ENCODE data around the gene KMT2B.

DNA sequence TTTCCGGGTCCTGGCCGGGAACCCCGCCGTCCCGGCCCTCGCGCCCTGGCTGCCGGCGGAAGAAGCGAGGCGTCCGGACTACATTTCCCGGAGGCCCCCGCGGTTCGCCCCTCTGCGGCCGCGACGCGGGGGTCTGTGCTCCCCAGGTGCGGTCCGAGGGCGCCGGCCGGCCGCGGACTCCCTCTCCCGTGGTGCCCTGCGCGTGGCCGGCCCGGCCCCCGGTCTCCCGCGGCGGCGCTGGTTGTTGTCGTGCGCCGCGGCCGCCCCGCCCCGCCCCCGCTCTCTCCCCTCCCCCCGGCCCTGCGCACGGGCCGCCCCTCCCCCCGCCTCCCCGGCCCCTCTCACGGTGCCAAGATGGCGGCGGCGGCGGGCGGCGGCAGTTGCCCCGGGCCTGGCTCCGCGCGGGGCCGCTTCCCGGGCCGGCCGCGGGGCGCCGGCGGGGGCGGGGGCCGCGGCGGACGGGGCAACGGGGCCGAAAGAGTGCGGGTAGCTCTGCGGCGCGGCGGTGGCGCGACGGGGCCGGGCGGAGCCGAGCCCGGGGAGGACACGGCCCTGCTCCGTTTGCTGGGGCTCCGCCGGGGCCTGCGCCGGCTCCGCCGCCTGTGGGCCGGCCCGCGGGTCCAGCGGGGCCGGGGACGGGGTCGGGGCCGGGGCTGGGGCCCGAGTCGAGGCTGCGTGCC is at the start of gene KMT2B:
- TF ChIP-seq MEF2A (IDR thresholded peaks at IDR 0.05; ENCODE audit: control insufficient read depth, low read depth, low read length) (no peak), NCOA2 (IDR thresholded peaks at IDR 0.05; ENCODE audit: partially characterized antibody in 2 of 2) (no peak), JUN (IDR thresholded peaks at IDR 0.05; ENCODE audit: borderline replicate concordance, low read depth, low read length) (no peak), JUN (CRISPR knock-in tag; IDR thresholded peaks at IDR 0.05; ENCODE audit: borderline replicate concordance) (no peak), E2F4 (CRISPR knock-in tag; IDR thresholded peaks at IDR 0.05; ENCODE audit: low read depth) (no peak), EP300 (IDR thresholded peaks at IDR 0.05; ENCODE audit: low read length) (no peak), NR2C2 (CRISPR knock-in tag; IDR thresholded peaks at IDR 0.05) (no peak), NR2C2 (tag; IDR thresholded peaks at IDR 0.05) (peak; percentile 92), DEAF1 (CRISPR knock-in tag; IDR thresholded peaks at IDR 0.05) (no peak), BACH1 (tag; IDR thresholded peaks at IDR 0.05) (no peak)
- TF ChIP-seq, protein P1, sequence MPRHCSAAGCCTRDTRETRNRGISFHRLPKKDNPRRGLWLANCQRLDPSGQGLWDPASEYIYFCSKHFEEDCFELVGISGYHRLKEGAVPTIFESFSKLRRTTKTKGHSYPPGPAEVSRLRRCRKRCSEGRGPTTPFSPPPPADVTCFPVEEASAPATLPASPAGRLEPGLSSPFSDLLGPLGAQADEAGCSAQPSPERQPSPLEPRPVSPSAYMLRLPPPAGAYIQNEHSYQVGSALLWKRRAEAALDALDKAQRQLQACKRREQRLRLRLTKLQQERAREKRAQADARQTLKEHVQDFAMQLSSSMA (CRISPR knock-in tag; IDR thresholded peaks at IDR 0.05), result no peak
- TF ChIP-seq, protein P2, sequence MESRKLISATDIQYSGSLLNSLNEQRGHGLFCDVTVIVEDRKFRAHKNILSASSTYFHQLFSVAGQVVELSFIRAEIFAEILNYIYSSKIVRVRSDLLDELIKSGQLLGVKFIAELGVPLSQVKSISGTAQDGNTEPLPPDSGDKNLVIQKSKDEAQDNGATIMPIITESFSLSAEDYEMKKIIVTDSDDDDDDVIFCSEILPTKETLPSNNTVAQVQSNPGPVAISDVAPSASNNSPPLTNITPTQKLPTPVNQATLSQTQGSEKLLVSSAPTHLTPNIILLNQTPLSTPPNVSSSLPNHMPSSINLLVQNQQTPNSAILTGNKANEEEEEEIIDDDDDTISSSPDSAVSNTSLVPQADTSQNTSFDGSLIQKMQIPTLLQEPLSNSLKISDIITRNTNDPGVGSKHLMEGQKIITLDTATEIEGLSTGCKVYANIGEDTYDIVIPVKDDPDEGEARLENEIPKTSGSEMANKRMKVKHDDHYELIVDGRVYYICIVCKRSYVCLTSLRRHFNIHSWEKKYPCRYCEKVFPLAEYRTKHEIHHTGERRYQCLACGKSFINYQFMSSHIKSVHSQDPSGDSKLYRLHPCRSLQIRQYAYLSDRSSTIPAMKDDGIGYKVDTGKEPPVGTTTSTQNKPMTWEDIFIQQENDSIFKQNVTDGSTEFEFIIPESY (CRISPR knock-in tag; IDR thresholded peaks at IDR 0.05), result no peak

Data from K562 (cell line).